MM.1S (cell line): ENCODE results near the gene SLC24A4.

Experiments
- EZH2 ChIP-seq: fragments of 300-600 bp; sonication (generic); optimal IDR thresholded peaks from 2 replicates; pipeline ENCODE3; 2017; ENCODE audit warnings: low read depth, mild to moderate bottlenecking, antibody characterized with exemption, low read length, mixed read lengths
- EZH2phosphoT487 ChIP-seq: fragments of 300-600 bp; sonication (generic); IDR thresholded peaks from 2 replicates; pipeline ENCODE4 v1.6.1; 2018; ENCODE audit warnings: antibody characterized with exemption, low read length
- TF ChIP-seq, protein P1 (sequence below): fragments of 300-600 bp; sonication (generic); IDR thresholded peaks from 2 replicates; pipeline ENCODE4 v1.5.1; 2016; ENCODE audit warnings: antibody characterized with exemption, low read length, mixed read lengths

- TF ChIP-seq, protein P1, sequence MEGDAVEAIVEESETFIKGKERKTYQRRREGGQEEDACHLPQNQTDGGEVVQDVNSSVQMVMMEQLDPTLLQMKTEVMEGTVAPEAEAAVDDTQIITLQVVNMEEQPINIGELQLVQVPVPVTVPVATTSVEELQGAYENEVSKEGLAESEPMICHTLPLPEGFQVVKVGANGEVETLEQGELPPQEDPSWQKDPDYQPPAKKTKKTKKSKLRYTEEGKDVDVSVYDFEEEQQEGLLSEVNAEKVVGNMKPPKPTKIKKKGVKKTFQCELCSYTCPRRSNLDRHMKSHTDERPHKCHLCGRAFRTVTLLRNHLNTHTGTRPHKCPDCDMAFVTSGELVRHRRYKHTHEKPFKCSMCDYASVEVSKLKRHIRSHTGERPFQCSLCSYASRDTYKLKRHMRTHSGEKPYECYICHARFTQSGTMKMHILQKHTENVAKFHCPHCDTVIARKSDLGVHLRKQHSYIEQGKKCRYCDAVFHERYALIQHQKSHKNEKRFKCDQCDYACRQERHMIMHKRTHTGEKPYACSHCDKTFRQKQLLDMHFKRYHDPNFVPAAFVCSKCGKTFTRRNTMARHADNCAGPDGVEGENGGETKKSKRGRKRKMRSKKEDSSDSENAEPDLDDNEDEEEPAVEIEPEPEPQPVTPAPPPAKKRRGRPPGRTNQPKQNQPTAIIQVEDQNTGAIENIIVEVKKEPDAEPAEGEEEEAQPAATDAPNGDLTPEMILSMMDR, result no peak
- TF ChIP-seq EZH2, result no peak
- no peak for TF ChIP-seq EZH2phosphoT487
Observed at GRCh38 chr14:92460916-92461579, 138.1 kb downstream of the SLC24A4 start.
